HCT116 (cell line): Measurements from ENCODE around the gene RTKN2. TPM values are rescaled to one million over a fixed set of nuclear protein-coding genes. Genes with fewer than 3 reads are reported as not detected.

ENCODE experiments used
- ATAC-seq: fragments of 200-7000 bp; cut with Tn5 transposase; 2 replicates; pipeline ENCODE4 v1.9.1; 2020; ENCODE audit warnings: mild to moderate bottlenecking, moderate library complexity
- BruUV-seq: library from RNA; stranded (reverse); fragments of 400-500 nt; replicated peaks from 2 replicates; lab custom pipeline; 2021; lab: Mats Ljungman, UMichigan
- CTCF ChIA-PET: fragments of 300-600 bp; sonication (Branson Sonifier 250); formaldehyde crosslinking; loops from one replicate; lab custom pipeline; 2021; ENCODE audit warnings: antibody characterized with exemption; lab: Charles Lee
- POLR2A ChIA-PET: fragments of 300-600, 350-600 bp; sonication (Branson Sonifier 250); formaldehyde crosslinking; loops from one replicate; lab custom pipeline; 2021; ENCODE audit warnings: antibody characterized with exemption; lab: Charles Lee
- RAD21 ChIA-PET, 2 experiments: fragments of 300-600 bp; sonication (Branson Sonifier 250); formaldehyde crosslinking; loops; one replicate each; lab custom pipeline; 2023; ENCODE audit warnings: low total read pairs in 2 of 2; ENCODE audit not compliant: uncharacterized antibody in 2 of 2, unreplicated experiment in 2 of 2, low non-redundant PET in 1 of 2; lab: Charles Lee
- DNase-seq: peaks from one replicate; pipeline ENCODE4 v3.0.0-alpha.2; 2010; ENCODE audit warnings: low read depth, low spot score
- H2AFZ ChIP-seq: fragments of 200-600 bp; shearing (Covaris generic), sonication (generic); 2 replicates; pipeline ENCODE4 v1.6.1; 2017; ENCODE audit warnings: low read depth, mixed run types, mixed read lengths, antibody characterized with exemption, low read length; ENCODE audit not compliant: poor library complexity, severe bottlenecking
- H3K27ac ChIP-seq: 2 replicates; pipeline ENCODE4 v1.5.1; 2012; ENCODE audit warnings: low read depth, low read length
- H3K27me3 ChIP-seq: fragments of 200-600 bp; sonication (generic); 2 replicates; pipeline ENCODE4 v1.6.1; 2016; ENCODE audit warnings: mixed run types, low read length, mixed read lengths; ENCODE audit not compliant: insufficient read depth
- H3K36me3 ChIP-seq, 2 experiments: fragments of 200-500 bp in 1 of 2; fragments of 200-600 bp in 1 of 2; sonication (Bioruptor generic) in 1 of 2; sonication (generic) in 1 of 2; 2 replicates each; pipeline versions ENCODE4 v1.5.1 to v1.6.1; 2014 to 2016; ENCODE audit warnings: low read length in 2 of 2, inconsistent platforms in 1 of 2, mixed read lengths in 1 of 2, mixed run types in 1 of 2; ENCODE audit not compliant: insufficient read depth in 2 of 2, control insufficient read depth in 1 of 2
- H3K4me1 ChIP-seq, 2 experiments: fragments of 200-600 bp in 1 of 2; sonication (generic) in 1 of 2; 2 replicates each; pipeline versions ENCODE4 v1.5.1 to v1.6.1; 2012 to 2017; ENCODE audit warnings: low read length in 2 of 2, inconsistent platforms in 1 of 2, mild to moderate bottlenecking in 1 of 2, mixed read lengths in 1 of 2, mixed run types in 1 of 2, moderate library complexity in 1 of 2; ENCODE audit not compliant: insufficient read depth in 2 of 2, control insufficient read depth in 1 of 2
- H3K4me2 ChIP-seq: fragments of 200-600 bp; sonication (generic); 2 replicates; pipeline ENCODE4 v1.6.1; 2017; ENCODE audit warnings: mixed run types, low read length, mixed read lengths
- H3K4me3 ChIP-seq, 2 experiments: fragments of 200-600 bp in 1 of 2; sonication (generic) in 1 of 2; replicated peaks in 1 of 2; 2 replicates each; pipeline ENCODE4 v1.5.1; 2011 to 2016; ENCODE audit warnings: low read length in 2 of 2, control low read depth in 1 of 2, low read depth in 1 of 2, mild to moderate bottlenecking in 1 of 2, mixed read lengths in 1 of 2, mixed run types in 1 of 2
- H3K79me2 ChIP-seq: fragments of 200-600 bp; sonication (generic); 2 replicates; pipeline ENCODE4 v1.6.1; 2017; ENCODE audit warnings: mild to moderate bottlenecking, mixed run types, low read length, moderate library complexity, mixed read lengths; ENCODE audit not compliant: insufficient read depth
- H3K9ac ChIP-seq: fragments of 200-600 bp; sonication (generic); 2 replicates; pipeline ENCODE4 v1.6.1; 2016; ENCODE audit warnings: low read length, mixed read lengths
- H3K9me2 ChIP-seq: fragments of 200-600 bp; sonication (generic), shearing (Covaris generic); 2 replicates; pipeline ENCODE4 v1.6.1; 2017; ENCODE audit warnings: mixed run types, mild to moderate bottlenecking, moderate library complexity; ENCODE audit not compliant: insufficient read depth
- H3K9me3 ChIP-seq, 2 experiments: fragments of 200-500 bp in 1 of 2; fragments of 200-600 bp in 1 of 2; sonication (Bioruptor generic) in 1 of 2; sonication (generic) in 1 of 2; 2 replicates each; pipeline ENCODE4 v1.6.1; 2014 to 2017; ENCODE audit warnings: low read length in 2 of 2, mixed read lengths in 2 of 2, inconsistent platforms in 1 of 2, low read depth in 1 of 2, mild to moderate bottlenecking in 1 of 2, mixed run types in 1 of 2, moderate library complexity in 1 of 2; ENCODE audit not compliant: control insufficient read depth in 1 of 2, insufficient read depth in 1 of 2
- H4K20me1 ChIP-seq: fragments of 200-600 bp; sonication (generic), shearing (Covaris generic); 2 replicates; pipeline ENCODE4 v1.6.1; 2017; ENCODE audit warnings: mixed run types, mild to moderate bottlenecking, moderate library complexity; ENCODE audit not compliant: insufficient read depth
- CBX3 ChIP-seq: IDR thresholded peaks from 2 replicates; pipeline ENCODE4 v1.6.1; 2012; ENCODE audit warnings: low read depth
- CTCF ChIP-seq, 3 experiments: fragments of 200-600 bp in 1 of 3; sonication (generic) in 1 of 3; IDR thresholded peaks in 2 of 3; conservative IDR thresholded peaks in 1 of 3; 2 replicates each; pipeline ENCODE4 v1.5.1; 2012 to 2017; ENCODE audit warnings: low read depth in 2 of 3, low read length in 2 of 3, antibody characterized with exemption in 1 of 3, borderline replicate concordance in 1 of 3, control low read depth in 1 of 3, mild to moderate bottlenecking in 1 of 3, mixed read lengths in 1 of 3, mixed run types in 1 of 3, moderate library complexity in 1 of 3; ENCODE audit not compliant: insufficient read depth in 1 of 3
- EGR1 ChIP-seq: IDR thresholded peaks from 2 replicates; pipeline ENCODE4 v1.6.1; 2012; ENCODE audit warnings: low read depth
- FOSL1 ChIP-seq: IDR thresholded peaks from 2 replicates; pipeline ENCODE4 v1.6.1; 2012; ENCODE audit warnings: low read depth
- POLR2A ChIP-seq: IDR thresholded peaks from 2 replicates; pipeline ENCODE4 v1.7.0; 2011; ENCODE audit warnings: borderline replicate concordance; ENCODE audit not compliant: insufficient read depth, insufficient read length; ENCODE audit errors: extremely low read depth
- POLR2AphosphoS5 ChIP-seq: IDR thresholded peaks from 2 replicates; pipeline ENCODE4 v1.6.1; 2011; ENCODE audit warnings: mild to moderate bottlenecking, low read depth, low read length, moderate library complexity
- SIN3A ChIP-seq: IDR thresholded peaks from 2 replicates; pipeline ENCODE4 v1.6.1; 2012; ENCODE audit warnings: low read depth
- SRF ChIP-seq: IDR thresholded peaks from 2 replicates; pipeline ENCODE4 v1.6.1; 2012; ENCODE audit warnings: low read depth
- TCF7L2 ChIP-seq: IDR thresholded peaks from 2 replicates; pipeline ENCODE4 v1.7.0; 2011; ENCODE audit warnings: borderline replicate concordance, inconsistent platforms; ENCODE audit not compliant: insufficient read depth, insufficient read length; ENCODE audit errors: extremely low read depth
- YY1 ChIP-seq: IDR thresholded peaks from 2 replicates; pipeline ENCODE4 v1.6.1; 2011; ENCODE audit warnings: low read length, low read depth, moderate library complexity, mild to moderate bottlenecking; ENCODE audit not compliant: insufficient replicate concordance; ENCODE audit errors: extremely low read depth
- ZBTB33 ChIP-seq: IDR thresholded peaks from 2 replicates; pipeline ENCODE4 v1.6.1; 2011; ENCODE audit warnings: mild to moderate bottlenecking, low read length, moderate library complexity; ENCODE audit not compliant: insufficient replicate concordance; ENCODE audit errors: extremely low read depth
- ZFX ChIP-seq: fragments of 450-650 bp; IDR thresholded peaks from 2 replicates; pipeline ENCODE4 v1.6.1; 2017
- ZNF274 ChIP-seq: fragments of 200-500 bp; sonication (Bioruptor generic); IDR thresholded peaks from 2 replicates; pipeline ENCODE4 v1.6.1; 2014; ENCODE audit warnings: mild to moderate bottlenecking, low read depth, low read length, inconsistent platforms
- intact Hi-C: fragments of 100-400 bp; cut with micrococcal nuclease; formaldehyde crosslinking; loops from 2 replicates; pipeline ENCODE4 v1.10.0; 2022
- total RNA-seq: library from RNA; stranded (reverse); gene quantifications from one replicate; pipeline ENCODE4 v1.2.1, GENCODE V29; 2021; ENCODE audit not compliant: unreplicated experiment

RTKN2 gene
- total RNA-seq, 1 experiment from 2014 or later = 7.9 TPM

GRCh38 chr10:62136931-62137330, 131.7 kb downstream of the RTKN2 start:
- H4K20me1 ChIP-seq = no peaks in the 10 kb centered on the region
- TF ChIP-seq TCF7L2 = no peak
- TF ChIP-seq SIN3A = no peak
- TF ChIP-seq CBX3 = no peak
- no peak for TF ChIP-seq EGR1
- TF ChIP-seq FOSL1 = no peak
- TF ChIP-seq POLR2A = no peak
- TF ChIP-seq POLR2AphosphoS5 = no peak
- TF ChIP-seq ZBTB33 = no peak
- no peak for TF ChIP-seq CTCF (IDR thresholded peaks at IDR 0.05 in 2 of 3, conservative IDR thresholded peaks at IDR 0.05 in 1 of 3; ENCODE audit: borderline replicate concordance in 1 of 3, insufficient read depth in 1 of 3, low read depth in 2 of 3, low read length in 2 of 3)
- no peak for TF ChIP-seq ZNF274
- no peak for TF ChIP-seq SRF
- no peak for TF ChIP-seq ZFX
- TF ChIP-seq YY1 = no peak
- no peak overlapping the region for H3K27ac ChIP-seq

More at GRCh38 chr10:62136931-62137330, 131.7 kb downstream of the RTKN2 start:
- ATAC-seq (no peak), DNase-seq (no peak)
- RAD21 ChIA-PET = no interaction called here
- Histone ChIP-seq H3K27me3 (no peaks in the 10 kb centered on the region), H3K9me3 (no peaks in the 10 kb centered on the region), H3K4me1 (no peaks in the 10 kb centered on the region), H2AFZ (no peak overlapping the region), H3K9me2 (no peaks in the 10 kb centered on the region), H3K9ac (no peak overlapping the region), H3K79me2 (no peaks in the 10 kb centered on the region), H3K4me2 (no peak overlapping the region), H3K4me3 (no peak overlapping the region), H3K36me3 (no peaks in the 10 kb centered on the region)
- intact Hi-C loops = no loop called here
- POLR2A ChIA-PET = no interaction called here
- BruUV-seq = no TSS peak
- CTCF ChIA-PET = no interaction called here
